ENCODE results near the gene TNFRSF18. TPM values are rescaled to one million over a fixed set of nuclear protein-coding genes. Genes with fewer than 3 reads are reported as not detected.

Gene TNFRSF18
- total RNA-seq, 2 donors from 2014 or later: 3.1 to 3.5 TPM

- Histone ChIP-seq H3K4me3 (peak overlapping the region; percentile 45 to 62), H3K4me1 (replicated peaks) (peaks cover 10% of the 10 kb centered on the region), H3K27ac (peak overlapping the region; percentile 92 to 95), H3K36me3 (no peaks in the 10 kb centered on the region), H3K9me3 (no peaks in the 10 kb centered on the region), H3K27me3 (replicated peaks; ENCODE audit: insufficient read depth) (no peaks in the 10 kb centered on the region)
- DNase-seq (ENCODE audit: low spot score): peak; percentile 55
- intact Hi-C loops (cut with DNase I): no loop called here
- WGBS: 26% methylated on average over 23 of the region's 23 CpGs
- TF ChIP-seq POLR2AphosphoS5 (IDR thresholded peaks at IDR 0.05) (peak; percentile 12), POLR2A (IDR thresholded peaks at IDR 0.05) (no peak)
- TF ChIP-seq, protein P1, sequence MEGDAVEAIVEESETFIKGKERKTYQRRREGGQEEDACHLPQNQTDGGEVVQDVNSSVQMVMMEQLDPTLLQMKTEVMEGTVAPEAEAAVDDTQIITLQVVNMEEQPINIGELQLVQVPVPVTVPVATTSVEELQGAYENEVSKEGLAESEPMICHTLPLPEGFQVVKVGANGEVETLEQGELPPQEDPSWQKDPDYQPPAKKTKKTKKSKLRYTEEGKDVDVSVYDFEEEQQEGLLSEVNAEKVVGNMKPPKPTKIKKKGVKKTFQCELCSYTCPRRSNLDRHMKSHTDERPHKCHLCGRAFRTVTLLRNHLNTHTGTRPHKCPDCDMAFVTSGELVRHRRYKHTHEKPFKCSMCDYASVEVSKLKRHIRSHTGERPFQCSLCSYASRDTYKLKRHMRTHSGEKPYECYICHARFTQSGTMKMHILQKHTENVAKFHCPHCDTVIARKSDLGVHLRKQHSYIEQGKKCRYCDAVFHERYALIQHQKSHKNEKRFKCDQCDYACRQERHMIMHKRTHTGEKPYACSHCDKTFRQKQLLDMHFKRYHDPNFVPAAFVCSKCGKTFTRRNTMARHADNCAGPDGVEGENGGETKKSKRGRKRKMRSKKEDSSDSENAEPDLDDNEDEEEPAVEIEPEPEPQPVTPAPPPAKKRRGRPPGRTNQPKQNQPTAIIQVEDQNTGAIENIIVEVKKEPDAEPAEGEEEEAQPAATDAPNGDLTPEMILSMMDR (IDR thresholded peaks at IDR 0.05): no peak
These were observed 40.4 kb downstream of the TNFRSF18 start for GRCh38 chr1:1165900-1166421.

- TF ChIP-seq, protein P1 (IDR thresholded peaks at IDR 0.05): no peak
- no peak for TF ChIP-seq POLR2AphosphoS5 (IDR thresholded peaks at IDR 0.05)
- Histone ChIP-seq H3K4me3 (peak overlapping the region; percentile 45 to 62), H3K36me3 (no peaks in the 10 kb centered on the region), H3K9me3 (no peaks in the 10 kb centered on the region), H3K27me3 (replicated peaks; ENCODE audit: insufficient read depth) (no peaks in the 10 kb centered on the region), H3K4me1 (replicated peaks) (peaks cover 10% of the 10 kb centered on the region), H3K27ac (peak overlapping the region; percentile 92 to 95)
- intact Hi-C loops (cut with DNase I): no loop called here
- no peak for DNase-seq (ENCODE audit: low spot score)
- WGBS: 38% methylated on average over 11 of the region's 12 CpGs
These were observed 40.9 kb downstream of the TNFRSF18 start for GRCh38 chr1:1165485-1165884.

DNA sequence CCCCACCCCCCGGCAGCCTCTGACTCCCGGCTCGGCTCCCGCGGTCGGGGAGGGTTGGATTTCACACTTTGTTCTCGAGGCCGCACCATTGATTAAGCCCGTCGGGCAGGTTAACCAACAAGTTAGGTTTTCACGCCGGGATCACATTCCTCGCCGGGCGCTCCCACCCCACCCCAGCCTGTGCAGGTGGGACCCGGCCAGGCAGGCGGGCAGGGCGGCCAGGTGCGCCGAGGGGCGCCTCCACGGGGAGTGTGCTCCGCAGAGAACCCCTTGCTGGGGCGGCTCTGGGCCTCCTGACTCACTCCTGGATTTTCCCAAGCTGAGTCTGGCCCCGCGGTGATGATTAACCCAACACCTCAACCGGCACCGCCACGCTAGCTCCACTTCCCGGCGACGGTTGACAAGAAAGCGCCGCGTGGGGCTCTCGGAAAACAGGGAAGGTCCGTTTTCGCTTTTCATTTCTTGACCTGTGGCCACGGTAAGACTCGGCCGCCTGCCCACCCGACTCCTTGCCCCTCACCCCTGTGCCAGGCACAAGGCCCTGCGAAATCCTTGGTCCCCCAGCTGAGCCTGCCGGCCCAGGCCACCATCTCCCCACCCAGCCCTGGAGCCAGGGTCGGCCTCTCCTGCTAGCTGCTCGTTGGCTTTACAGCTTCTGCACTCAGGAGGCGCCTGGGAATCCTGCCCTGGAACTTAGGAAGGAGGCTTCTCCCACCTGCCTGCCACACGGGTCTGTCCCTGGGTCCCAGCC, 41.5 kb downstream of the TNFRSF18 start:
- H3K9me3 ChIP-seq: no peaks in the 10 kb centered on the region
- DNase-seq (ENCODE audit: low spot score): peak; percentile 61
- peak; percentile 46 for TF ChIP-seq POLR2AphosphoS5 (IDR thresholded peaks at IDR 0.05)
- no peak for TF ChIP-seq POLR2A (IDR thresholded peaks at IDR 0.05)
- TF ChIP-seq, protein P1 (IDR thresholded peaks at IDR 0.05): no peak
- H3K27me3 ChIP-seq (replicated peaks; ENCODE audit: insufficient read depth): no peaks in the 10 kb centered on the region
- peak overlapping the region; percentile 45 to 62 for H3K4me3 ChIP-seq
- intact Hi-C loops (cut with DNase I): no loop called here
- peaks cover 10% of the 10 kb centered on the region for H3K4me1 ChIP-seq (replicated peaks)
- no peaks in the 10 kb centered on the region for H3K36me3 ChIP-seq
- peak overlapping the region; percentile 92 to 95 for H3K27ac ChIP-seq
- 48% methylated on average over 47 of the region's 48 CpGs for WGBS

GRCh38 chr1:1164361-1164700, 42.1 kb downstream of the TNFRSF18 start:
- intact Hi-C loops (cut with DNase I): no loop called here
- Histone ChIP-seq H3K4me1 (replicated peaks) (peaks cover 10% of the 10 kb centered on the region), H3K9me3 (no peaks in the 10 kb centered on the region), H3K27ac (peak overlapping the region; percentile 92 to 95), H3K27me3 (replicated peaks; ENCODE audit: insufficient read depth) (no peaks in the 10 kb centered on the region), H3K4me3 (peak overlapping the region; percentile 45 to 62), H3K36me3 (no peaks in the 10 kb centered on the region)
- no peak for DNase-seq (ENCODE audit: low spot score)
- TF ChIP-seq POLR2AphosphoS5 (IDR thresholded peaks at IDR 0.05): no peak
- TF ChIP-seq, protein P1 (IDR thresholded peaks at IDR 0.05): no peak
- TF ChIP-seq POLR2A (IDR thresholded peaks at IDR 0.05): no peak
- 33% methylated on average over 26 of the region's 26 CpGs for WGBS

Data from prostate gland (tissue), 2 donors.